GM21360 (cell line): ENCODE measurements around the gene LTF.
"Not testable (repeated sequence)": the region's sequence is repeated elsewhere in the genome, so short reads cannot be mapped to it uniquely, and the experiment has no call there.

Experiments used
- ATAC-seq: cut with Tn5 transposase; IDR thresholded peaks from one replicate; pipeline ENCODE4 v1.9.1; 2021; ENCODE audit warnings: mild to moderate bottlenecking, moderate library complexity; ENCODE audit not compliant: unreplicated experiment

The LTF gene

GRCh38 chr3:46464326-46465195 lies at the start of gene LTF:
TSS of gene LTF (minus strand) at chr3:46464905. CDS start at chr3:46464867, 38 bp downstream.
- no peak for ATAC-seq

- no peak for ATAC-seq
Observed at GRCh38 chr3:46512191-46512749, 47.6 kb upstream of the LTF start.

GRCh38 chr3:46509661-46510187 lies 45.0 kb upstream of the LTF start:
- no peak for ATAC-seq

- no peak for ATAC-seq
Observed at GRCh38 chr3:46508850-46509591, 44.3 kb upstream of the LTF start.

GRCh38 chr3:46506526-46506925 lies 41.8 kb upstream of the LTF start:
- ATAC-seq, result no peak

- no peak for ATAC-seq
Observed at GRCh38 chr3:46505953-46506352, 41.2 kb upstream of the LTF start.

- no peak for ATAC-seq
Observed at GRCh38 chr3:46504789-46505188, 40.1 kb upstream of the LTF start.

- no peak for ATAC-seq
Observed at GRCh38 chr3:46503200-46503874, 38.6 kb upstream of the LTF start.

GRCh38 chr3:46501702-46502101 lies 37.0 kb upstream of the LTF start:
- no peak for ATAC-seq

GRCh38 chr3:46500656-46501635 lies 36.2 kb upstream of the LTF start:
- no peak for ATAC-seq

GRCh38 chr3:46498916-46499519 lies 34.3 kb upstream of the LTF start:
- no peak for ATAC-seq

- ATAC-seq, result no peak
Observed at GRCh38 chr3:46497556-46498265, 33.0 kb upstream of the LTF start, which contains the start of gene RTP3. TSS of gene RTP3 (plus strand) at chr3:46497976. CDS start at chr3:46498063, 87 bp downstream.

GRCh38 chr3:46496746-46497555 lies 32.2 kb upstream of the LTF start:
- ATAC-seq, result no peak

GRCh38 chr3:46495901-46496456 lies 31.3 kb upstream of the LTF start:
- ATAC-seq, result no peak

- not testable (repeated sequence) for ATAC-seq
Observed at GRCh38 chr3:46494491-46494890, 29.8 kb upstream of the LTF start.

- ATAC-seq, result no peak
Observed at GRCh38 chr3:46492890-46493547, 28.3 kb upstream of the LTF start.
